Measurements from ENCODE around the gene HSF4.
A peak's percentile ranks its signal among the peaks of the same experiment; 100 is the strongest.
"Not testable (repeated sequence)": the region's sequence is repeated elsewhere in the genome, so short reads cannot be mapped to it uniquely, and the experiment has no call there.

HSF4 gene, protein sequence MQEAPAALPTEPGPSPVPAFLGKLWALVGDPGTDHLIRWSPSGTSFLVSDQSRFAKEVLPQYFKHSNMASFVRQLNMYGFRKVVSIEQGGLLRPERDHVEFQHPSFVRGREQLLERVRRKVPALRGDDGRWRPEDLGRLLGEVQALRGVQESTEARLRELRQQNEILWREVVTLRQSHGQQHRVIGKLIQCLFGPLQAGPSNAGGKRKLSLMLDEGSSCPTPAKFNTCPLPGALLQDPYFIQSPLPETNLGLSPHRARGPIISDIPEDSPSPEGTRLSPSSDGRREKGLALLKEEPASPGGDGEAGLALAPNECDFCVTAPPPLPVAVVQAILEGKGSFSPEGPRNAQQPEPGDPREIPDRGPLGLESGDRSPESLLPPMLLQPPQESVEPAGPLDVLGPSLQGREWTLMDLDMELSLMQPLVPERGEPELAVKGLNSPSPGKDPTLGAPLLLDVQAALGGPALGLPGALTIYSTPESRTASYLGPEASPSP

DNA sequence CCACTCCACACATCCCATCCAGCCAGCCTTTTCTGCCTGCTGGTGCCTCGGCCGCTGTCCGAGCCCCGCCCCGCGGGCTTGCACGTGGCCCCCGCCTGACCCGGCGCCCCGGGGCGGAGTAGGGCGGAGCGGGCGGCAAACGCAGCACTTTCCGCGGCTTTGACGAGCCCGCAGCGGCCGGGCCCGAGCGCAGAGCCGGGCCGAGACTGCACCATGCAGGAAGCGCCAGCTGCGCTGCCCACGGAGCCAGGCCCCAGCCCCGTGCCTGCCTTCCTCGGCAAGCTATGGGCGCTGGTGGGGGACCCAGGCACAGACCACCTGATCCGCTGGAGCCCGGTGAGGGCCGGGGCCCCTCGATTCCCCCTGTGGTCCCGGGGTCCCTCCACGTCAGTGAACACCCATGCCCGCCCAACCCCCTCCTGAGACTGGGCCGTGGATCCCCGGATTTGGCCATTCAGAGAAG lies at the start of gene HSF4:
HSF4 (plus strand) TSS at position 147 of the 463 bp plus-strand sequence; CDS start at position 214, 67 bp downstream.
- DNase-seq (ENCODE audit: low spot score) = no peak

DNA sequence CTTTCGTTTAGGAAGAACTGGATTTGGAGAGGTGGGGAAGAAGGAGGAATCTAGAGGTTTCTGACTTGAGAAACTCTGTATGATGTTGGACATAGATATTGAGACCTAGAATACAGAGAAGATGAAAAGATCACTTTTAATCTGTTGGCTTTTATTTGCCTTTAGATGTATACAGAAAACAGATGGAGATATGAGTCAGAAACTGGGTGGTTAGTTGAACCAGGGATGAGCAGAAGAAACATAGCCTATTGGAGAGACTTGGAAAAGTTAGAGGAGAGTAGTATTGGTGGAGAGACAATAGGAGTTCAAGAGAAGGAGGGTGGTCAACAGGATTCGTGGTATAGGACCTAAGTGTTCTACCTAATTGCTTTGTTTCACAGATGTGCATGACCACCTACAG lies 49.8 kb upstream of the HSF4 start:
- no peak for DNase-seq (ENCODE audit: low spot score)

DNA sequence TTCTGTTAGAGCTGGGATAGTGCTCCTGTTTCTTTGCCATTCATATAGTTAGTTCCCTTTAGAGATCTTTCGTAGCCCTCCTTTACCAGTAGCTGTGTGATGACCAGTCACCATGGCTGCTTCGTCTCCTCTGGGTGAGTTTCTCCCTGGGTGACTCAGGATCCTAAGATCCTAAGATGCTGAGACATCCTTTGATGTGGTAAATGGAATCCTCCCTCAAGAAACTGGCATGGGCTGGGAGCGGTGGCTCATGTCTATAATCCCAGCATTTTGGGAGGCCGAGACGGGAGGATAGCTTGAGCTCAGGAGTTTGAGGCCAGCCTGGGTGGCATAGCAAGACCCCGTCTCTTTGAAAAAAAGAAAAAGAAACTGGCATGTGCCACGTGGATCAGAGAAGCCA lies 48.9 kb upstream of the HSF4 start:
- DNase-seq (ENCODE audit: low spot score) = peak; percentile 54

DNA sequence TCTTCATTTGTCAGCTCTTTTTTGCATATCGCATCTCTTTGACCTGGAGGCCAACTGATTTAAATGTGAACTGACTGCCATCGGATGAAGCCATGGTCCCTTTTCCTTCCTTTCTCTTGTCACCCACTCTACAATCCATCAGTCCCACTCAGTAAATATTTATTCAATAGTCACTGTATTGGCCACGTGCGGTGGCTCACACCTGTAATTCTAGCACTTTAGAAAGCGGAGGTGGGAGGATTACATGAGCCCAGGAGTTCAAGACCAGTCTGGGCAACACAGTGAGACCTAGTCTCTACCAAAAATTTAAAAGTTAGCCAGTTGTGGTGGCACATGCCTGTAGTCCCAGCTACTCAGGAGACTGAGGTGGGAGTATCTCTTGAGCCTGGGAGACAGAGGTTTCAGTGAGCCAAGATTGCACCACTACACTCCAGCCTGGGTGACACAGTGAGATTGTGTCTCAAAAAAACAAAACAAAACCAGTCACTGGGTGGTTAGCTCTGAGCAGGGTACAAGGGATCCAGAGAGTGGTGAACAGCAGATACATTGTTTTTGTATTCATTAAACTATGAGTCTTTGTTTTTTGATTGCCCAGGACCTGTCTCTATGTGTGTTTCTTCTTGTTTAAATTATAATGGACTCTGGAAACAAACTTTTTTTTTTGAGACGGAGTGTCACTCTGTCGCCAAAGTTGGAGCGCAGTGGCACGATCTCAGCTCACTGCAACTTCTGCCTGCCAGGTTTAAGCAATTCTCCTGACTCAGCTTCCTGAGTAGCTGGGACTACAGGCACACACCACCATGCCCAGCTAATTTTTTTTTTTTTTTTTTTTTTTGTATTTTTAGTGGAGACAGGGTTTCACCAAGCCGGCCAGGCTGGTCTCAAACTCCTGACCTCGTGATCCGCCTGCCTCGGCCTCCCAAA lies 47.9 kb upstream of the HSF4 start:
- DNase-seq (ENCODE audit: low spot score) = no peak

DNA sequence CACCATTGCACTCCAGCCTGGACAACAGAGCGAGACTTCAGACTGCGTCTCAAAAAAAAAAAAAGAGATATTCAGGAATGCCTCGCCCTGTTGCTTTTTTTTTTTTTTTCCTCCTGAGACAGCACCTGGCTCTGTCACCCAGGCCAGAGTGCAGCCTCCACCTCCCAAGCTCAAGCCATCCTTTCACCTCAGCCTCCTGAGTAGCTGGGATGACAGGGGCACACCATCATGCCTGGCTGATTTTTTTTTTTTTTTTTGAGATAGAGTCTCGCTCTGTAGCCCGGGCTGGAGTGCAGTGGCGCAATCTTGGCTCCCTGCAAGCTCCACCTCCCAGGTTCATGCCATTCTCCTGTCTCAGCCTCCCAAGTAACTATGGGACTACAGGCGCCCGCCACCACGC lies 46.8 kb upstream of the HSF4 start:
- no peak for DNase-seq (ENCODE audit: low spot score)

DNA sequence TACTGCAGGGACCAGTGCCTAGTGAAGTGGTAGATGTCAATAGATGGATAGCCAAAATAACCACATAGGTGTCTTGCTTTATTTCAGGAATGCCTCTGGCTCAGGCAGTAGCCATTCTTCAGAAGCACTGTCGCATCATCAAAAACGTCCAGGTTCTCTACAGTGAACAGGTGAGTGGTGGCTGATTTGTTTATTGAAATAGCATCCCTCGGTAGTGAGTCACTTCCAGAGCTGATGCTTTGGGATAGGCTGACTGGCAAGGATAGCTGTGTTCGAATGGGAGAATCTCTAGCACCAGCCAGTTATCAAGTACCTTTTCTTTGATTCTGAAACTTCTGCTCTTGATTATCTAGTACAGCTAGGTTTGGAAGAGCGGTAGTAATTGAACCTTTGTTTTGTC lies 44.5 kb upstream of the HSF4 start:
- peak; percentile 45 for DNase-seq (ENCODE audit: low spot score)

DNA sequence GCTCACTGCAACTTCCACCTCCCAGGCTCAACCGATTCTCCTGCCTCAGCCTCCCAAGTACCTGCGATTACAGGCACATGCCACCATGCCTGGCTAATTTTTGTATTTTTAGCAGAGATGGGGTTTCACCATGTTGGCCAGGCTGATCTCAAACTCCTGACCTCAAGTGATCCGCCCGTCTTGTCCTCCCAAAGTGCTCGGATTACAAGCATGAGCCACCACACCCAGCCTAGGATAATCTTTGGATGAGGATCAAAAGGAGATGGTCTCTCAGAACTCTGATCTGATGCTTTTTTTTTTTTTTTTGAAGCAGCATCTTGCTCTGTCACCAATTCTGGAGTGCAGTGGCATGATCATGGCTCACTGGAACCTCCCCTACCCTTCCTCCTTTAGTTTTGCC lies 41.7 kb upstream of the HSF4 start:
- not testable (repeated sequence) for DNase-seq (ENCODE audit: low spot score)

DNA sequence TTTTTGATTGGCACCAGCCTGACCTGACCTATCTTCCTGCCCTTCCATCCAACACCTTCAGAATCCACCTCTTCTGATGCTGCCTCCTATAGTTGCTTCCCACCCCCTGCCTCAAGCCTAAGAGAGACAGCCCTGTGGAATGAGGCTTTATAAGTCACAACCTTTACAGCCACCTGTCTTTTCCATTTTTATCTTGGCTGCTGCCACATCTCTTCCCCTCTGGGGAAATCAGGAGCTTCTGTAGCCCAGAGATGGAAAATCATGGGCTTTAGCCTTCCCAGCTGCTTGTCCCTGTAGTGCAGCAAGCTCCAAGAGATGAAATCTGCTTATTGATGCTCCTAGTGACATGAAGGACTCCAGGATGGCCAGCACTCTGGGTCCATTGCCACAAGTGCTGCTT lies 36.1 kb upstream of the HSF4 start:
- DNase-seq (ENCODE audit: low spot score) = no peak

DNA sequence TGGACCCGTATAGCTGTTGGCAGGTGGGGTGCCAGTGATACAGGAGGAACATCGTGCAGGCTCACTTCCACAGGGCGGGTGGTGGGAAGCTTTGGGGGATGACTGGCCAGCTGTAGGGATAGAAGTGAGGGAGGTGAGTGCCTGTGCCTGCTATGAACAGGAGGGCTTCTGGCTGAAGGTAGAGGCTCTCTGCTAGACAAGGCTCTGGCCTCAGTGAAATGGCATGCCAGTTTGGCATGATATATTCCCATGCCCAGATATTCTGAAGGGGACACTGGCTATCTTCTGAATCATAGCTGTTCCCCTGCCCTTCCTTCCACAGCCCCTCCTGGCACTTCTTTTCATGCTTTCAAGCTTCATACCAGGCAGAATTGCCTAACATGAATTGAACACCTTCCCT lies 35.7 kb upstream of the HSF4 start:
- DNase-seq (ENCODE audit: low spot score) = no peak

DNA sequence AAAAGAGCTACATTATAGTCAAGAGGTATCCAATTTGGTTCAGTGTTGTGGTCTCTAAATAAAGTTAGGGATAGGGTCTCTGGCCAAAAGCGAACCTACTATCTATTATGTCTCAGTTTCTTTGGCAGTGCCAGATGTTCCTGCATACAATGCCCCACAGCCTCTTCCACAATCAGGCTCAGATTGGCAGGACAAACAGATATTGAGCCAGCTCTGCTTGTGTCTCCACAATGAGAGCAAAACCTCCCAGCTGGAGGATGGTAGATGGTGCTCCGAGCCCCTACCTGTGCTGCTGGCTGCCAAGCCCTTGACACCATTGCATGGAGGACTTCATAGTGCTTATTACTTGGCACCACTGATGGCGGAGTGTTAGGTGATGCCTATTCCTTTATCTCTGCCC lies 35.1 kb upstream of the HSF4 start:
- DNase-seq (ENCODE audit: low spot score) = no peak

DNA sequence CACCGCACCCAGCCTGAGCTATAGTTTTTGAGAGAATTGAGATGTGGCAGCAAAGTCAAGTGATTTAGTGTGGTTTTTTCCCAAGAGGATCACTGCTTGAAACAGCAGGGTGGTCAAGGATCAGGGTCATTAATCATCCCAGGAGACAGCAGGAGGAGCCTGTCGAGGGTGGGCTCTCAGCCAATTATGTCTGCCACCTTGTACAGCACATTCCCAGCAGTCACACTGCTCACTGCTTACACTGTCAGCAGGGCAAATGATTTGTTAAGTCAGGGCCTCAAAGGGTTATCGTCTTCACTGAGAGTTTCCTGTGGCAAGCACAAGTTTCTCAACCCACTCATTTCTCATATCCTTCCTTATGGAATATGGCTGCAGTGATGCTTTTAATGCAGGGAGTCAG lies 26.9 kb upstream of the HSF4 start:
- no peak for DNase-seq (ENCODE audit: low spot score)

DNA sequence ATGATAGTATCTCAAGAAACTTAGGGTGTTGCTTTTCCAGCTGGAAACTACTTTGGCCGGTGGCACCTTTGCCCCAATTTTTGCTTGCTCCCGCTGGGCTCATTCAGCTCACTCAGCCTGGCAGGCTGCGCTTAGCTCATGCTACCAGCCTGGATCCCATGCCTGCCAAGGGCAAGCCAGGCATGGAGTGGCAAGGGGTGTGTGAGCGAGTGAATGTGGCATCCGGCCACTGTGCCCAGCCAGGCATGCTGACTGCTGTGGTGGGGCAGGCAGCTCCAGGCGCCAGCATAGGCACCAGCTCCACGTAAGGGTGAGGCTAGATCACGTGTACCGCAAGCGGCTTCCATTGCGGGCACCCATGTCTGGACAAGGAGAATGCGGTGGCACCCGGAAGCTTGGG lies 23.2 kb upstream of the HSF4 start:
- no peak for DNase-seq (ENCODE audit: low spot score)

DNA sequence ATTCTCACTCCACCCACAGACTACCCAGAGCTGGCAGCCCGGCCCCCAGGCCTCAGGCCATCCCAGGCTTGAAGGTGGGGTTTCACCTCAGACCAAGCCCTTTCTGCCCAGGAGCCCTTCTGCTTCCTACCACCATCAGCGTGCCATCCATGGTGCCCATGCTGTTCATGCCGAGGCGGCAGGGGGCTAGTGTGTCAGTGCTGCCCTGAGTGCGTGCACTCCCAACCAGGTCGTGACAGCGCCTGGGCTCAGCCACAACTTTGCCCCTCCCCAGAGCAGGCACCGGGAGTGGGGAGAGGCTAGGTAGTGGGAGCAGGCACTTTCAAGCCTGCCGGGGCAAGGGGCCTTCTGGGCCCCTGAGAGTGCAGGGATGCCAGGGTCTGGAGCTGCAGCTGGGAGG lies 22.2 kb upstream of the HSF4 start:
- no peak for DNase-seq (ENCODE audit: low spot score)

DNA sequence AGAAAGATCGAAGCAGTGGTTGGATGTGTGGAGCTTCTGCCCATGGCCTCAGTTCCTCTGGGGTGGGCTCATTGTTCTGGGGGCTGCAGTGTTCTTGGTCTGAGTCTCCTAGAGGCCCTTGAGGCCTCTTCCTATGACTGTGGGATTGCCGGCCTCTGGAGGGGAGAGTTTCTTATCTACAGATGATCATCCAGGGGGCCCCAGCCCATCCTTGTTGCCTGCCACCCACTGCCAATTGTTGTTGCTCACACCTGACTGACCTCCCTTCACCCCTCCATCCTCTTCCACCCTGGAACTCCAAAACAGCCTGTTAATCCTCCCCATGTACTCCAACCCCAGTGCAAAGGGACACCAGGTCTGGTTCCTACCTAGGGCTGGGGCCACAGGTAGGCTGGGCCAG lies 19.6 kb upstream of the HSF4 start:
- DNase-seq (ENCODE audit: low spot score) = no peak

DNA sequence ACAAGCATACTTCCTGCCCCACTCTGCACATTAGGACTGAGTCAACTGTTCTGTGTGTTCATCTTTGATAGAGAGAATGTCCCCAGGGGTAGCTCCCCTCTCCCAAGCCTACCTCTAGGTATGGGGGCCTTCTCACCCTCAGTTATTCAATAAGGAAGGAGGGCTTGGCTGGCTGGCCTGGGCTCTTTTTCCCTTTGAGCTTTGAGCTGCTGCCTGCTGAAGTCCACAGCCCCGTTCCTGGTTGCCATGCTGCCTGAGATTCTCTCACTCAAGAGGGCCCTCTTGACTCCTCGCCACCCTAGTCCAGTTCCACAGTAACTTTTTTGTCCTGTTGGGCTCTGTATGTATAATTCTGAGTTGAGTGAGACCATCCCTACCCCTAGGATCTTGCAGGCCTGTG lies 18.8 kb upstream of the HSF4 start:
- no peak for DNase-seq (ENCODE audit: low spot score)

DNA sequence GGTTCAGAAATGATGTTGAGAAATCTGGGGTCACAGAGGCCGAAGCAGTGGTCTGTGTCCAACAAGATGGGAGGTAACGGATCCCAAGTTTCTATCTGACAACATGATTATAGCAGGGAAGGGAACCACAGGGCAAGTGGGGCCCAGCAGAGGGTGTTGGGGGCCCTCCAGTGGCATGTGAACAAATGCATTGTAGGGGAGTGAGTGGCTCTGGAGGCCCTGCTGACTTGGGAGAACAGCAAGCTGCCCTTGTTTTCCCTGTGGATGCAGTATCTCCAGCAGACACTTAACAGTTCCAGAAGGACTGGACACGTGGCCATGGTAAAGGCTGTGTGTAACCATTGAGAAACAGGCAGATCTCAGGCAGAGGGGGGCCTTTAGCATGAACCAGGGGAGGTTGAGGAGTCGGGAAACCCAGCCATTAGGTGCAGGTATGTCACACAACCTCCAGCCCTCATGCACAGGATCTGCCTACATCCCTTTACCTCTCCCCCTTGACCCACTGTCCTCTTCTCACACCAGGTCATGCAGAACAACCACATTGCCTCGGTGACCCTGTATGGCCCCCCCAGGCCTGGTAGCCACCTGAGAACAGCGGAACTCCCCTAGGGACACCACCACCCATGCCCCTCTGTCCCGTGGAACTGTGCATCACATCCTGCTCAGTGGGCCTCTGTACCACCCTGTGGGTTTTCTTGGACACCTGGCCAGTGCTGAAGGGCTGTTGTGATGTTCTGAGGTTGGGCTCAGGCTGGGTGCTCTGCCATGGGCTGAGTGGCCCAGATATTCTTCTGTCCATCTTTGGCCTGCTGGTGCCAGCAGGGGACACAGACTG lies 17.8 kb upstream of the HSF4 start:
- DNase-seq (ENCODE audit: low spot score) = no peak

DNA sequence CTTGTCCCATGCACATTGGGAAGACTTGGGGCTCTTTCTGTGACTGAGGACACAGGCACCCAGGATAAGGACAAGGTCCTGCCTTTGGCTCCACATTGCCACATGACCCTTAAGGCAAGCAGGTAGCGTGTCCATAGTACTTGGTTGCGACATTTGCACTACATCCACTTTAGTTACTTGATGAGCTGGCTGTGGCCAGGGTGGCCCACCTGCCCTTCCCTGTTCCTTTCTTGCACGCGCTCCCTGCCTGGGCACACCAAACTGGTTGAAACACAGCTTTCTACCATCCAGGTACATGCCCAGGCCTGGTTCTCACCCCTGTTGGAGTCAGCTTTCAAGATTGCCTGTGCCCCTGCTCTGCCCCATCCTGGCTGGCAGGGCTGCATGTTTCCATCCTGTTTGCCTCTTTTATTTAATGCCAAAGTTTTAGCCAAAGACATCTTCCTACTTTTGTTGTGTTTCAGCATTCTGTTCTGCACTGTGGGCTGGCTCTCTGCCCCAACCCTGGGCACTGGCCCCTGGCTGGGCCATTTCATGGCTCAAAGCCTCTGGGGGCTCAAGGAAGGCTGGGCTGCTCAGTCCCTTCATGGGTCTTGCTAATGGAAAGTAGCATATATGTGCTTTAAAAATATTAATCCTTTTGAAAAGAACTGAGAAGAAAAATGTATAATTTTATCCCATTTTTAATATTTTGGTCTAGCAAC lies 17.0 kb upstream of the HSF4 start:
- DNase-seq (ENCODE audit: low spot score) = no peak

DNA sequence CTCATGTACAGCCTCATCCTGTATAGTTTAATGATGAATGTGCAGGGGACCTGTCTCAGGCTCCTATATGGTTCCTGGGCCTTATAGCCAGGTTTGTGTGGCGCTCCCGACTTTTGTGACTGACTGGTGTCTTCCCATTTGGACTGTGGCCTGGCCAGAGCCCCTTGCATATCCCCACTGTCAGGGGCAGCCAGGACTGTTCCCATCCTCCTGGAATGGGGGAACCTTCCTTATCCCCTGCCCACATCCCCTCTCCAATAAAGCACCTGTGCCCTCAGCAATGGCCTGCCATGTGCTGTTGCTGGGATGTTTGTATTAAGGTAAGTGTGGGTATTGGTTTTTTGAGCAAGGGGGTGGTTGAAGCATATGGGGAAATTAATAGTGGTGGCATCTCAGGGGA lies 16.3 kb upstream of the HSF4 start:
- DNase-seq (ENCODE audit: low spot score) = no peak

DNA sequence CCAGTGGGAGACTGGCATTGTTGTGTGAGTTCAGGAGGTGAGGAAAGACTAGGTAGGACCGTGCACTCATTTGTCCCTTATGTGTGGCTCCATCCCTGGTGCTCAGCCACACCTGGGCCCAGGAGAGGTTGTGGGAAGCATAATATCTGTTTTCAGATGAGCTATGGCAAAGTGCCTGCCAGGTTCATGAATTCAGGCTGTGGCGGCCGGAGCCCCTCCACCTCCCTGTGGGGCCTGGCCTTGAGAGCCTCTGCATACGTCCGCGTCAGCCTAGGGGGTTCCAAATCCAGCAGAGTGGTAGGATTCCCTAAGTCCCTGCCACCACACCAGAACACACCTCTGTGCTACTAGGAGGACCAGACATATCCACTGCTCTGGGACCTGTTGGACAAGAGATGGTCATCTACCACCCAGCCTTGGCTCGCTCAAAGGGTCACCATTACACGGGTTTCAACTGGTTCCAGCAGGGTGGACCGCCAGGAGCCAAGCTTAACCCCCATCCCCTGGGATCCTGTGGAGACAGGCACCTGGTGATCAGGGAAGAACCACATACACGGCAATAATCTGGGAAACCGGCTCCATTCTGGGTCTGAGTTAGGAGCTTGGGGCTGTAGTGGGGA lies 15.8 kb upstream of the HSF4 start:
- no peak for DNase-seq (ENCODE audit: low spot score)

DNA sequence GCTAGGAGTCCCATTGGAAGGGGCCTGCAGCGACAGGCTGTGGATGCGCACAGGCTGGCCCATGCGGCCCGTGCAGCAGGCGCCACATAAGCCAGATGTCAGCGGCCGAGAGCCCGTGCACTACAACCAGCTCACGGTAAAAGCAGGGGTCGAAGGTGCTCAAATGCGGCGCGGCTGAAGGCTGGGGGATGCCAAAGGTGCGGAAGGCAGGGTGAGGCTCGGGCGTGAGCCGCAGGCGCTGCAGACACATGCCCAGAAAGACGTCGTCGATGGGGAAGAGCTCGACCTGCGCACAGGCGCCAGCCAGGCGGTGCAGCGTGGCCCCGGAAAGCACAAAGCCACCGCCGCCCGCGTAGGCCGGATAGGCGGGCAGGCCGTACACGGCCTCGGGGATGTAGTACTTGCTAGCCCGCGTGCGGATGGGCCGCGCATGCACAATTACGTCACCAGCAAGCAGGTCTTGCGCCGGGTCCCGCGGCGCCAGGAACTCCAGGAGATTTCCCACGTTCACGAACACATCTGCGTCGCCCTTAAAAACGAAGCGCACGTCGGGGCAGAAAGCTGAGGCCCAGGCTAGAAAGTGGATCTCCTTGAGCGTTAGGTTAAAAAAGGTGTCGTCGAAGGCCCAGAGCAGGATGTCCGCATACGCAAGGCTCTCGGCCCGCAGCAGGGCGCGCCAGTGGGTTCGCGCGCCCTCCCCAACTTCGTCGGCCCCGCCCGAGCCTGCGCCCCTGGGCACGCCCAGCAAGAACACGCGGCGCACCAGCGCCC lies 15.1 kb upstream of the HSF4 start:
- no peak for DNase-seq (ENCODE audit: low spot score)
